SK-N-SH treated with all-trans-retinoic acid at 6 μM for 48 hours (cell line): Measurements from ENCODE around the gene HGFAC.

Source experiments
- BACH2 ChIP-seq: fragments of 250-450 bp; sonication (Bioruptor Pico); IDR thresholded peaks from 2 replicates; pipeline ENCODE4 v1.9.0; 2021; ENCODE audit warnings: mild to moderate bottlenecking, borderline replicate concordance
- CSDC2 ChIP-seq: fragments of 250-450 bp; sonication (Bioruptor Pico); IDR thresholded peaks from 2 replicates; pipeline ENCODE4 v1.5.0; 2020; ENCODE audit warnings: mild to moderate bottlenecking, moderate library complexity
- PATZ1 ChIP-seq: fragments of 250-450 bp; sonication (Bioruptor Pico); IDR thresholded peaks from 2 replicates; pipeline ENCODE4 v1.8.0; 2020; ENCODE audit warnings: mild to moderate bottlenecking, moderate library complexity, borderline replicate concordance
- RARB ChIP-seq: fragments of 250-450 bp; sonication (Bioruptor Pico); IDR thresholded peaks from 2 replicates; pipeline ENCODE4 v1.8.0; 2021; ENCODE audit warnings: mild to moderate bottlenecking, moderate library complexity
- TSHZ2 ChIP-seq: fragments of 250-450 bp; sonication (Bioruptor Pico); IDR thresholded peaks from 2 replicates; pipeline ENCODE4 v1.5.0; 2020; ENCODE audit warnings: mild to moderate bottlenecking, moderate library complexity
- ZC3H10 ChIP-seq: fragments of 250-450 bp; sonication (Bioruptor Pico); IDR thresholded peaks from 2 replicates; pipeline ENCODE4 v1.5.1; 2021; ENCODE audit warnings: mild to moderate bottlenecking, moderate library complexity
- ZFP3 ChIP-seq: fragments of 250-450 bp; sonication (Bioruptor Pico); IDR thresholded peaks from 2 replicates; pipeline ENCODE4 v1.5.0; 2020; ENCODE audit warnings: mild to moderate bottlenecking, moderate library complexity
- ZFP30 ChIP-seq: fragments of 450-650 bp; formaldehyde crosslinking; IDR thresholded peaks from 2 replicates; pipeline ENCODE4 v1.5.0; 2022; ENCODE audit warnings: mild to moderate bottlenecking, moderate library complexity
- ZNF565 ChIP-seq: fragments of 450-650 bp; formaldehyde crosslinking; conservative IDR thresholded peaks from 2 replicates; pipeline ENCODE4 v1.5.0; 2020; ENCODE audit warnings: low read depth, mild to moderate bottlenecking, moderate library complexity

GRCh38 chr4:3486541-3487540, 45.1 kb downstream of the HGFAC start:
- no peak for TF ChIP-seq ZFP3 (CRISPR knock-in tag)
- TF ChIP-seq CSDC2, result no peak
- TF ChIP-seq PATZ1 (CRISPR knock-in tag), result no peak
- TF ChIP-seq TSHZ2 (CRISPR knock-in tag), result no peak
- TF ChIP-seq ZFP30 (CRISPR knock-in tag), result no peak
- no peak for TF ChIP-seq RARB (CRISPR knock-in tag)
- TF ChIP-seq BACH2 (CRISPR knock-in tag), result no peak
- no peak for TF ChIP-seq ZNF565
- no peak for TF ChIP-seq ZC3H10 (CRISPR knock-in tag)
